Left lung (tissue), 10 donors: ENCODE measurements around the gene TRIM9. TPM values are rescaled to one million over a fixed set of nuclear protein-coding genes. Genes with fewer than 3 reads are reported as not detected.

Experiments
- ATAC-seq: fragments of 200-7000 bp; cut with Tn5 transposase; one replicate; pipeline ENCODE4 v1.9.1; 2020; ENCODE audit warnings: moderate library complexity
- DNase-seq, 4 donors: peaks; one replicate each; pipeline ENCODE4 v3.0.0-alpha.2; 2013 to 2020
- H3K27ac ChIP-seq, 2 donors: fragments of 200-600 bp; sonication (generic) in 1 of 2; one replicate each; pipeline versions ENCODE4 v1.5.0 to v1.8.0; 2020 to 2021
- H3K27me3 ChIP-seq, 2 donors: fragments of 200-600 bp; sonication (generic) in 1 of 2; one replicate each; pipeline versions ENCODE4 v1.5.0 to v1.8.0; 2020 to 2021
- H3K36me3 ChIP-seq, 2 donors: fragments of 200-600 bp; sonication (generic) in 1 of 2; one replicate each; pipeline versions ENCODE4 v1.5.0 to v1.8.0; 2020 to 2021
- H3K4me1 ChIP-seq, 2 donors: fragments of 200-600 bp; one replicate each; pipeline ENCODE4 v1.8.0; 2021
- H3K4me3 ChIP-seq, 2 donors: fragments of 200-600 bp; sonication (generic) in 1 of 2; one replicate each; pipeline versions ENCODE4 v1.5.0 to v1.8.0; 2020 to 2021; ENCODE audit warnings: mild to moderate bottlenecking in 1 of 2
- H3K9me3 ChIP-seq, 2 donors: fragments of 200-600 bp; sonication (generic) in 1 of 2; one replicate each; pipeline versions ENCODE4 v1.5.0 to v1.8.0; 2020 to 2021
- CTCF ChIP-seq, 2 donors: fragments of 200-600 bp; sonication (generic) in 1 of 2; IDR thresholded peaks; one replicate each; pipeline versions ENCODE4 v1.5.0 to v1.8.0; 2021; ENCODE audit warnings: antibody characterized with exemption in 2 of 2
- intact Hi-C, 2 donors: fragments of 100-400 bp; cut with DNase I; formaldehyde crosslinking; loops; one replicate each; pipeline versions ENCODE4 v1.11.2 to v1.14.2; 2022
- polyA plus RNA-seq, 6 donors: library from polyadenylated mRNA; unstranded; fragments of 120-200 nt; gene quantifications; one replicate each; pipeline ENCODE4 v1.2.1, GENCODE V29; 2013; ENCODE audit not compliant: insufficient read length in 6 of 6
- total RNA-seq, 2 donors: library from RNA; stranded (reverse); fragmentation: NEBNext Ultra II Directional; extraction: Animal tissue kit (Norgen Biotek cat#: 25700); gene quantifications; one replicate each; pipeline ENCODE4 v1.2.1, GENCODE V29; 2021
- donor health status: DM: no; HTN: yes; CAD: no.
- donor health status: DM: no; HTN: no; CAD: no.

The TRIM9 gene
- total and polyA plus RNA-seq, 8 donors: 0.47 to 1.4 (median 1.0) TPM

- Histone ChIP-seq H3K4me1 (peaks cover 9 to 27% of the 10 kb centered on the region in 2 donors), H3K27me3 (peaks cover 33 to 75% of the 10 kb centered on the region in 2 donors), H3K9me3 (no peaks in the 10 kb centered on the region), H3K27ac (no peak overlapping the region), H3K36me3 (no peaks in the 10 kb centered on the region), H3K4me3 (peak overlapping the region; percentile 45 to 54)
- ATAC-seq (no peak), DNase-seq (peak in 1 of 4 donors; percentile 81)
- no peak for TF ChIP-seq CTCF (IDR thresholded peaks at IDR 0.05)
- intact Hi-C loops: no loop called here
Measured at GRCh38 chr14:51094282-51094821, 553 bp downstream of the TRIM9 start.

DNA sequence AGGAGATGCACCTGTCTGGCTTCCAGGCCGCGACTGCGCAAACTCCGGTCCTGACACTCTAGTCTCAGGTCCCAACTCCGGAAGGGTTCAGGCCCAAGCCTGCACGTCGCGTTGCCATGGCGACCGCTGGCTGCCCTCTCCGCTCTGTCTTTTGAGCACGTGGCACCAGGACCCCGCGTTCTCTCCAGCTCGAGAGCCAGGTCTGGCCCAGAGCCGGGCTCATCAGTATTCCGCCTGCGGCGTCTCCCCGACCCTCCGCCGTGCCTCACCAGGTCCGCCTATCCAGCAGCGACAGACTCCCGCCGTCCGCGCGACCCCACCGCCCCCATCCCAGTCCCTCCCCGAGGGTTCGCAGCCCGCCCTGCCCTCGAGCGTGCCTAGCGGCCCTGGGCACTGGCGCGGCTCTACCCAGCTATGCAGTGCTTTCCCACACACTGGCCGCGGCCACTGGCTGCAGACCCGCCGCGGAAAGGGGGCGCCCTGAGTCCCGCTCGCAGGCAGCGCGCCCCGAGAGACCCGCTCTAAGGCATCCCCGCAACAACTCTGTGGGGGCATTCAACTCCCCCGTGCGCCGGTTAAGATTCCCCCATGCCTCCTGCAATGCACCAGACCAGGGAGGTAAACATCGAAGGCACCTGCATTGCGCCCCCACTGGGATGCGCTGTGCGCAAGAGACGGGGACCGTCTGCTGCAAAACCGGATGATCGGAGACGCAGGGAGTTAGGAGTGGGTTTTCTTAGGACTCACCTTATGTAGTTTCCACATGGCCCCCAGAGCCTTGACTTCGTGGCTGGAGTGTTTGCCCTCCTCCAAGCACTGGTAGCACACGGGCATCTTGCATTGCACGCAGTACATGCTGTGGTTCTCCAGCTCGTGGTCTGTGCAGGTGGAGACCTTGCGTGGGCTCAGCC, 1.3 kb downstream of the TRIM9 start:
- peak in 2 of 4 donors; percentile 33 to 76 for DNase-seq
- Histone ChIP-seq H3K27ac (no peak overlapping the region), H3K4me1 (peaks cover 9 to 27% of the 10 kb centered on the region in 2 donors), H3K36me3 (no peaks in the 10 kb centered on the region), H3K4me3 (peak overlapping the region in 1 of 2 donors; percentile 54), H3K27me3 (peaks cover 33 to 69% of the 10 kb centered on the region in 2 donors), H3K9me3 (no peaks in the 10 kb centered on the region)
- no peak for ATAC-seq
- no peak for TF ChIP-seq CTCF (IDR thresholded peaks at IDR 0.05)
- intact Hi-C loops: no loop called here

- no peak overlapping the region for H3K27ac ChIP-seq
- no peak for TF ChIP-seq CTCF (IDR thresholded peaks at IDR 0.05)
- H3K27me3 ChIP-seq: peaks cover 33 to 65% of the 10 kb centered on the region in 2 donors
- ATAC-seq (no peak), DNase-seq (no peak)
- no peak overlapping the region for H3K4me3 ChIP-seq
- H3K9me3 ChIP-seq: no peaks in the 10 kb centered on the region
- H3K36me3 ChIP-seq: no peaks in the 10 kb centered on the region
- peaks cover 9 to 27% of the 10 kb centered on the region in 2 donors for H3K4me1 ChIP-seq
- intact Hi-C loops: no loop called here
Measured at GRCh38 chr14:51092965-51093364, 1.9 kb downstream of the TRIM9 start.

- Histone ChIP-seq H3K9me3 (no peaks in the 10 kb centered on the region), H3K4me1 (peaks cover 5 to 13% of the 10 kb centered on the region in 2 donors), H3K27me3 (peaks cover 22 to 28% of the 10 kb centered on the region in 2 donors), H3K4me3 (no peak overlapping the region), H3K27ac (no peak overlapping the region), H3K36me3 (no peaks in the 10 kb centered on the region)
- DNase-seq (no peak), ATAC-seq (no peak)
- intact Hi-C loops: no loop called here
- no peak for TF ChIP-seq CTCF (IDR thresholded peaks at IDR 0.05)
Measured at GRCh38 chr14:51089278-51089677, 5.6 kb downstream of the TRIM9 start.

- no peaks in the 10 kb centered on the region for H3K9me3 ChIP-seq
- no peak for ATAC-seq
- H3K27me3 ChIP-seq: peaks cover 0 to 6% of the 10 kb centered on the region in 2 donors
Measured at GRCh38 chr14:51087031-51087441, 7.9 kb downstream of the TRIM9 start.

More at GRCh38 chr14:51087031-51087441, 7.9 kb downstream of the TRIM9 start:
- no peaks in the 10 kb centered on the region for H3K36me3 ChIP-seq
- no peak for DNase-seq
- intact Hi-C loops: no loop called here
- TF ChIP-seq CTCF (IDR thresholded peaks at IDR 0.05): no peak
- no peaks in the 10 kb centered on the region for H3K4me1 ChIP-seq
- H3K4me3 ChIP-seq: no peak overlapping the region
- no peak overlapping the region for H3K27ac ChIP-seq
